ENCODE measurements around the gene CEACAM16.
A peak's percentile ranks its signal among the peaks of the same experiment; 100 is the strongest.

CEACAM16 gene

GRCh38 chr19:44752816-44753625, 54.1 kb downstream of the CEACAM16 start:
- H3K27me3 ChIP-seq (replicated peaks), result no peaks in the 10 kb centered on the region

GRCh38 chr19:44753626-44753931, 54.6 kb downstream of the CEACAM16 start:
- H3K27ac ChIP-seq, result peak overlapping the region; percentile 73
- DNase-seq, result no peak
- peaks cover 47% of the 10 kb centered on the region for H3K36me3 ChIP-seq (replicated peaks)
- no peak for TF ChIP-seq CTCF (IDR thresholded peaks at IDR 0.05; ENCODE audit: low read depth, low read length, missing control alignments)
- in situ Hi-C loops (cut with HindIII; ENCODE audit: low pct_ligation_motif_present, low sequenced_read_pairs), result no loop called here
- H3K4me3 ChIP-seq (ENCODE audit: low read depth, low read length), result peak overlapping the region; percentile 45
- no peaks in the 10 kb centered on the region for H3K27me3 ChIP-seq (replicated peaks)

More at GRCh38 chr19:44752816-44753625, 54.1 kb downstream of the CEACAM16 start:
- DNase-seq, result peak; percentile 95
- H3K4me3 ChIP-seq (ENCODE audit: low read depth, low read length), result peak overlapping the region; percentile 45
- peaks cover 42% of the 10 kb centered on the region for H3K36me3 ChIP-seq (replicated peaks)
- in situ Hi-C loops (cut with HindIII; ENCODE audit: low pct_ligation_motif_present, low sequenced_read_pairs), result no loop called here
- TF ChIP-seq CTCF (IDR thresholded peaks at IDR 0.05; ENCODE audit: low read depth, low read length, missing control alignments), result peak; percentile 36
- peak overlapping the region; percentile 73 for H3K27ac ChIP-seq

- Histone ChIP-seq H3K36me3 (replicated peaks) (peaks cover 48% of the 10 kb centered on the region), H3K27ac (peak overlapping the region; percentile 73), H3K4me3 (ENCODE audit: low read depth, low read length) (peak overlapping the region; percentile 45), H3K27me3 (replicated peaks) (no peaks in the 10 kb centered on the region)
- in situ Hi-C loops (cut with HindIII; ENCODE audit: low pct_ligation_motif_present, low sequenced_read_pairs), result no loop called here
- DNase-seq, result peak; percentile 67
- peak; percentile 2 for TF ChIP-seq CTCF (IDR thresholded peaks at IDR 0.05; ENCODE audit: low read depth, low read length, missing control alignments)
Measured at GRCh38 chr19:44753932-44754749, 55.2 kb downstream of the CEACAM16 start.

- H3K4me3 ChIP-seq (ENCODE audit: low read depth, low read length), result no peak overlapping the region
- in situ Hi-C loops (cut with HindIII; ENCODE audit: low pct_ligation_motif_present, low sequenced_read_pairs), result no loop called here
- no peak for TF ChIP-seq CTCF (IDR thresholded peaks at IDR 0.05; ENCODE audit: low read depth, low read length, missing control alignments)
- peaks cover 54% of the 10 kb centered on the region for H3K36me3 ChIP-seq (replicated peaks)
- H3K27ac ChIP-seq, result peak overlapping the region; percentile 73
- no peak for DNase-seq
- no peaks in the 10 kb centered on the region for H3K27me3 ChIP-seq (replicated peaks)
Measured at GRCh38 chr19:44754750-44755080, 55.8 kb downstream of the CEACAM16 start.

GRCh38 chr19:44755219-44755618, 56.3 kb downstream of the CEACAM16 start:
- Histone ChIP-seq H3K4me3 (ENCODE audit: low read depth, low read length) (no peak overlapping the region), H3K36me3 (replicated peaks) (peaks cover 56% of the 10 kb centered on the region), H3K27ac (no peak overlapping the region)

More at GRCh38 chr19:44755219-44755618, 56.3 kb downstream of the CEACAM16 start:
- DNase-seq, result no peak
- TF ChIP-seq CTCF (IDR thresholded peaks at IDR 0.05; ENCODE audit: low read depth, low read length, missing control alignments), result no peak
- no peaks in the 10 kb centered on the region for H3K27me3 ChIP-seq (replicated peaks)
- in situ Hi-C loops (cut with HindIII; ENCODE audit: low pct_ligation_motif_present, low sequenced_read_pairs), result no loop called here

Data from brain microvascular endothelial cell (primary cell).